Activated T-helper 1 cell treated with Interleukin-2 at 50 U/mL for 16 hours (primary cell): ENCODE data around the gene ASMTL.

Experiments used
- DNase-seq: peaks from one replicate; pipeline ENCODE4 v3.0.0-alpha.2; 2020; ENCODE audit warnings: low read depth

Gene ASMTL

GRCh38 chrX:1403228-1403627, 49.5 kb downstream of the ASMTL start:
- DNase-seq: no peak

- DNase-seq: no peak
Observed at GRCh38 chrX:1401611-1402430, 50.9 kb downstream of the ASMTL start.

GRCh38 chrX:1400742-1401471, 51.8 kb downstream of the ASMTL start:
- no peak for DNase-seq

- no peak for DNase-seq
Observed at GRCh38 chrX:1400049-1400448, 52.7 kb downstream of the ASMTL start.

GRCh38 chrX:1398431-1399340, 54.0 kb downstream of the ASMTL start:
- no peak for DNase-seq

- DNase-seq: no peak
Observed at GRCh38 chrX:1397441-1398270, 55.1 kb downstream of the ASMTL start.

GRCh38 chrX:1397001-1397400, 55.7 kb downstream of the ASMTL start:
- no peak for DNase-seq

- no peak for DNase-seq
Observed at GRCh38 chrX:1395646-1396216, 57.0 kb downstream of the ASMTL start.

GRCh38 chrX:1394731-1395501, 57.8 kb downstream of the ASMTL start:
- DNase-seq: no peak

- no peak for DNase-seq
Observed at GRCh38 chrX:1393871-1394615, 58.7 kb downstream of the ASMTL start.

- DNase-seq: no peak
Observed at GRCh38 chrX:1392376-1393068, 60.2 kb downstream of the ASMTL start.

GRCh38 chrX:1391707-1392375, 60.9 kb downstream of the ASMTL start, which contains the start of gene SLC25A6:
Gene SLC25A6, minus strand, starts transcription at chrX:1392113. Its CDS starts 104 bp downstream, at chrX:1392009.
- DNase-seq: peak; percentile 99

- DNase-seq: no peak
Observed at GRCh38 chrX:1391370-1391706, 61.4 kb downstream of the ASMTL start.

- no peak for DNase-seq
Observed at GRCh38 chrX:1390621-1391369, 61.9 kb downstream of the ASMTL start.

- no peak for DNase-seq
Observed at GRCh38 chrX:1389993-1390285, 62.8 kb downstream of the ASMTL start.

GRCh38 chrX:1389181-1389992, 63.3 kb downstream of the ASMTL start:
- no peak for DNase-seq

GRCh38 chrX:1388651-1389050, 64.1 kb downstream of the ASMTL start:
- DNase-seq: no peak
